Uterus (tissue), 4 donors: Measurements from ENCODE around the gene SOX2. TPM values are rescaled to one million over a fixed set of nuclear protein-coding genes. Genes with fewer than 3 reads are reported as not detected.

Source experiments
- DNase-seq, 2 donors: peaks; one replicate each; pipeline ENCODE4 v3.0.0-alpha.2; 2019 to 2020
- H3K27ac ChIP-seq, 2 donors: fragments of 200-600 bp; sonication (generic); 1 replicate in 1 of 2; 2 replicates in 1 of 2; pipeline ENCODE4 v1.5.1; 2016 to 2018
- H3K27me3 ChIP-seq, 2 donors: fragments of 200-600 bp; sonication (generic); one replicate each; pipeline ENCODE4 v1.5.1; 2018 to 2019; ENCODE audit warnings: control low read depth in 1 of 2
- H3K36me3 ChIP-seq, 2 donors: fragments of 200-600 bp; sonication (generic); one replicate each; pipeline ENCODE4 v1.5.1; 2019; ENCODE audit warnings: control low read depth in 1 of 2
- H3K4me1 ChIP-seq, 2 donors: fragments of 200-600 bp; sonication (generic); one replicate each; pipeline ENCODE4 v1.5.1; 2018 to 2019; ENCODE audit warnings: control low read depth in 1 of 2
- H3K4me3 ChIP-seq, 2 donors: fragments of 200-600 bp; sonication (generic); 1 replicate in 1 of 2; 2 replicates in 1 of 2; pipeline ENCODE4 v1.5.1; 2018 to 2019; ENCODE audit warnings: mild to moderate bottlenecking in 1 of 2
- H3K9me3 ChIP-seq, 2 donors: fragments of 200-600 bp; sonication (generic); one replicate each; pipeline ENCODE4 v1.5.1; 2019; ENCODE audit warnings: control low read depth in 1 of 2
- CTCF ChIP-seq, 4 experiments: fragments of 200-600 bp in 2 of 4; fragments of 450-650 bp in 2 of 4; sonication (generic) in 2 of 4; IDR thresholded peaks; one replicate each; pipeline ENCODE4 v1.5.1; 2016 to 2019; ENCODE audit warnings: antibody characterized with exemption in 4 of 4, mild to moderate bottlenecking in 2 of 4, moderate library complexity in 1 of 4
- POLR2A ChIP-seq, 2 donors: fragments of 450-650 bp; IDR thresholded peaks; one replicate each; pipeline ENCODE4 v1.6.1; 2016; ENCODE audit warnings: antibody characterized with exemption in 2 of 2, mild to moderate bottlenecking in 1 of 2, moderate library complexity in 1 of 2
- intact Hi-C: fragments of 100-400 bp; cut with DNase I; formaldehyde crosslinking; loops from one replicate; pipeline ENCODE4 v1.15.1; 2023; ENCODE audit warnings: low total_unique reads
- total RNA-seq, 4 donors: library from RNA; depleted of rRNA in 3 of 4; stranded (reverse); fragments of >200 nt in 3 of 4; gene quantifications; one replicate each; pipeline versions ENCODE4 v1.1.0 to v1.2.4, GENCODE V29; 2014 to 2023
- donor health status: DM: yes; HTN: yes; CAD: no.

The SOX2 gene
- total RNA-seq, 4 donors from 2014 or later, result 0.18 to 0.35 TPM; not detected in 2

- no peaks in the 10 kb centered on the region for H3K9me3 ChIP-seq
- H3K4me3 ChIP-seq, result no peak overlapping the region
- TF ChIP-seq POLR2A (IDR thresholded peaks at IDR 0.05) (no peak), CTCF (IDR thresholded peaks at IDR 0.05) (no peak)
- no peaks in the 10 kb centered on the region for H3K36me3 ChIP-seq
- no peak overlapping the region for H3K27ac ChIP-seq
- H3K27me3 ChIP-seq, result no peaks in the 10 kb centered on the region
- intact Hi-C loops, result no loop called here
- no peak for DNase-seq
- H3K4me1 ChIP-seq, result peaks cover 0 to 1% of the 10 kb centered on the region in 2 donors
These were observed 21.0 kb upstream of the SOX2 start for GRCh38 chr3:181690769-181691168.

- no peak for TF ChIP-seq CTCF (IDR thresholded peaks at IDR 0.05)
- TF ChIP-seq POLR2A (IDR thresholded peaks at IDR 0.05), result no peak
- intact Hi-C loops, result no loop called here
- no peak for DNase-seq
- Histone ChIP-seq H3K27ac (no peak overlapping the region), H3K9me3 (no peaks in the 10 kb centered on the region), H3K4me1 (peaks cover 0 to 5% of the 10 kb centered on the region in 2 donors), H3K27me3 (peaks cover 0 to under 1% of the 10 kb centered on the region in 2 donors), H3K36me3 (no peaks in the 10 kb centered on the region), H3K4me3 (no peak overlapping the region)
These were observed 19.8 kb upstream of the SOX2 start for GRCh38 chr3:181691901-181692300.

- no peak for DNase-seq
- intact Hi-C loops, result no loop called here
- Histone ChIP-seq H3K4me1 (peaks cover 0 to 5% of the 10 kb centered on the region in 2 donors), H3K9me3 (no peaks in the 10 kb centered on the region), H3K36me3 (no peaks in the 10 kb centered on the region), H3K27me3 (peaks cover 0 to 7% of the 10 kb centered on the region in 2 donors), H3K4me3 (no peak overlapping the region), H3K27ac (no peak overlapping the region)
- TF ChIP-seq CTCF (IDR thresholded peaks at IDR 0.05), result no peak
- TF ChIP-seq POLR2A (IDR thresholded peaks at IDR 0.05), result no peak
These were observed 19.2 kb upstream of the SOX2 start for GRCh38 chr3:181692311-181693145.

- intact Hi-C loops, result no loop called here
- H3K4me3 ChIP-seq, result no peak overlapping the region
- no peaks in the 10 kb centered on the region for H3K36me3 ChIP-seq
- peaks cover 0 to 15% of the 10 kb centered on the region in 2 donors for H3K27me3 ChIP-seq
- no peak for DNase-seq
- H3K27ac ChIP-seq, result no peak overlapping the region
- no peaks in the 10 kb centered on the region for H3K9me3 ChIP-seq
- peaks cover 0 to 5% of the 10 kb centered on the region in 2 donors for H3K4me1 ChIP-seq
- TF ChIP-seq CTCF (IDR thresholded peaks at IDR 0.05), result no peak
- no peak for TF ChIP-seq POLR2A (IDR thresholded peaks at IDR 0.05)
These were observed 18.4 kb upstream of the SOX2 start for GRCh38 chr3:181693280-181693679.
